Endothelial cell of umbilical vein (primary cell): ENCODE measurements around the gene NR3C1. TPM values are rescaled to one million over a fixed set of nuclear protein-coding genes. Genes with fewer than 3 reads are reported as not detected.

Experiments used
- BruUV-seq: library from RNA; stranded (reverse); fragments of 400-500 nt; replicated peaks from 2 replicates; lab custom pipeline; 2021; lab: Mats Ljungman, UMichigan
- CTCF ChIA-PET: fragments of 300-600, 350-600 bp; sonication (Branson Sonifier 250); formaldehyde crosslinking; loops from one replicate; lab custom pipeline; 2021; ENCODE audit warnings: antibody characterized with exemption, inconsistent platforms; lab: Charles Lee
- POLR2A ChIA-PET: fragments of 300-600, 350-600 bp; sonication (Branson Sonifier 250); formaldehyde crosslinking; loops from one replicate; lab custom pipeline; 2021; ENCODE audit warnings: antibody characterized with exemption, inconsistent platforms; lab: Charles Lee
- DNase-seq: peaks from one replicate; pipeline ENCODE4 v3.0.0-alpha.2; 2011; ENCODE audit warnings: low read depth, low spot score
- FAIRE-seq: peaks from 2 replicates; lab custom pipeline; 2011; peaks lifted over from hg19 to GRCh38; lab: Jason Lieb, UNC
- H2AFZ ChIP-seq: 2 replicates; pipeline ENCODE4 v1.6.0; 2012; ENCODE audit warnings: low read depth, low read length, control low read depth, inconsistent platforms
- H3K27ac ChIP-seq: 2 replicates; pipeline ENCODE4 v1.5.1; 2011; ENCODE audit warnings: low read depth, mild to moderate bottlenecking, control low read depth, low read length, moderate library complexity; ENCODE audit not compliant: insufficient read depth
- H3K27me3 ChIP-seq, 2 experiments: 2 replicates each; pipeline versions ENCODE4 v1.6.0 to v1.6.1; 2011; ENCODE audit warnings: low read length in 2 of 2, mixed read lengths in 1 of 2; ENCODE audit not compliant: control insufficient read depth in 2 of 2, insufficient read depth in 2 of 2
- H3K36me3 ChIP-seq, 2 experiments: 2 replicates in 1 of 2; 3 replicates in 1 of 2; pipeline ENCODE4 v1.5.1; 2011; ENCODE audit warnings: low read length in 2 of 2, mild to moderate bottlenecking in 1 of 2, moderate library complexity in 1 of 2; ENCODE audit not compliant: control insufficient read depth in 2 of 2, insufficient read depth in 2 of 2; ENCODE audit errors: extremely low read depth in 1 of 2
- H3K4me1 ChIP-seq: 3 replicates; pipeline ENCODE4 v1.5.1; 2011; ENCODE audit warnings: mild to moderate bottlenecking, low read length; ENCODE audit not compliant: control insufficient read depth, insufficient read depth; ENCODE audit errors: extremely low read depth
- H3K4me2 ChIP-seq: 2 replicates; pipeline ENCODE4 v1.6.1; 2011; ENCODE audit warnings: low read length, control low read depth, mixed read lengths; ENCODE audit not compliant: insufficient read depth
- H3K4me3 ChIP-seq, 3 experiments: fragments of 200-600 bp in 1 of 3; sonication (generic), shearing (Covaris generic) in 1 of 3; replicated peaks in 1 of 3; 2 replicates each; pipeline ENCODE4 v1.5.1; 2011 to 2016; ENCODE audit warnings: control low read depth in 3 of 3, low read length in 3 of 3, mild to moderate bottlenecking in 2 of 3, inconsistent platforms in 1 of 3, low read depth in 1 of 3, moderate library complexity in 1 of 3; ENCODE audit not compliant: insufficient read depth in 1 of 3
- H3K79me2 ChIP-seq: 2 replicates; pipeline ENCODE4 v1.6.0; 2012; ENCODE audit warnings: low read length, inconsistent platforms; ENCODE audit not compliant: control insufficient read depth, insufficient read depth
- H3K9ac ChIP-seq: replicated peaks from 2 replicates; pipeline ENCODE3; 2011; ENCODE audit warnings: low read length, control low read depth; ENCODE audit not compliant: insufficient read depth; ENCODE audit errors: extremely low read depth
- H3K9me1 ChIP-seq: replicated peaks from 3 replicates; pipeline ENCODE4 v1.6.0; 2011; ENCODE audit warnings: mild to moderate bottlenecking, low read length; ENCODE audit not compliant: control insufficient read depth, insufficient read depth; ENCODE audit errors: extremely low read depth
- H3K9me3 ChIP-seq: replicated peaks from 2 replicates; pipeline ENCODE4 v1.5.1; 2012; ENCODE audit warnings: low read length, inconsistent platforms; ENCODE audit not compliant: control insufficient read depth, insufficient read depth
- H4K20me1 ChIP-seq: replicated peaks from 2 replicates; pipeline ENCODE3; 2011; ENCODE audit warnings: mild to moderate bottlenecking, low read length; ENCODE audit not compliant: control insufficient read depth, insufficient read depth; ENCODE audit errors: extremely low read depth
- CTCF ChIP-seq, 2 donors: IDR thresholded peaks; 1 replicate in 1 of 2; 2 replicates in 1 of 2; pipeline ENCODE4 v1.5.1; 2011; ENCODE audit warnings: low read length in 2 of 2, mild to moderate bottlenecking in 2 of 2, moderate library complexity in 2 of 2, control low read depth in 1 of 2, inconsistent platforms in 1 of 2, low read depth in 1 of 2; ENCODE audit not compliant: insufficient read depth in 1 of 2; ENCODE audit errors: extremely low read depth in 1 of 2
- EZH2 ChIP-seq: IDR thresholded peaks from 2 replicates; pipeline ENCODE4 v1.6.1; 2012; ENCODE audit warnings: borderline replicate concordance, low read depth, mild to moderate bottlenecking, moderate library complexity, low read length, inconsistent platforms; ENCODE audit not compliant: severe bottlenecking
- FOS ChIP-seq: IDR thresholded peaks from 2 replicates; pipeline ENCODE4 v1.6.1; 2011; ENCODE audit warnings: mild to moderate bottlenecking, low read length, moderate library complexity, borderline replicate concordance; ENCODE audit not compliant: insufficient read depth
- GATA2 ChIP-seq: IDR thresholded peaks from 2 replicates; pipeline ENCODE4 v1.7.0; 2011; ENCODE audit warnings: low read depth, mild to moderate bottlenecking, moderate library complexity, mixed read lengths, low read length; ENCODE audit not compliant: insufficient read length, insufficient read depth
- MAX ChIP-seq: IDR thresholded peaks from 2 replicates; pipeline ENCODE4 v1.6.1; 2011; ENCODE audit not compliant: insufficient read depth, insufficient read length
- MYC ChIP-seq: IDR thresholded peaks from one replicate; pipeline ENCODE4 v1.6.1; 2011; ENCODE audit warnings: mild to moderate bottlenecking, low read depth, low read length
- POLR2A ChIP-seq: IDR thresholded peaks from 2 replicates; pipeline ENCODE4 v1.6.1; 2012; ENCODE audit warnings: low read depth, mild to moderate bottlenecking, control low read depth, low read length
- dilution Hi-C: fragments of 300-500 bp; cut with MboI; formaldehyde crosslinking; loops from one replicate; pipeline ENCODE4 v1.15.0; 2019; ENCODE audit warnings: low sequenced_read_pairs; ENCODE audit not compliant: extremely low pct_ligation_motif_present
- intact Hi-C: fragments of 100-400 bp; cut with micrococcal nuclease; formaldehyde crosslinking; loops from one replicate; pipeline ENCODE4 v1.10.0; 2022
- polyA plus RNA-seq, 4 experiments: library from polyadenylated mRNA; depleted of rRNA in 3 of 4; stranded (reverse) in 3 of 4; unstranded in 1 of 4; fragments of >200 nt; gene quantifications; 2 replicates each; pipeline versions ENCODE4 v1.2.1 to v1.2.3, GENCODE V29; 2011 to 2012; ENCODE audit warnings: missing spikeins in 1 of 4
- total RNA-seq: library from RNA; stranded (reverse); gene quantifications from 2 replicates; pipeline ENCODE4 v1.2.3, GENCODE V29; 2021

The NR3C1 gene
- total and polyA plus RNA-seq, 2 donors (not counting 3 experiments of a cell fraction or from before 2014, with no cell fraction given) = 4.1 to 17.0 TPM

GRCh38 chr5:143386725-143387124, 16.8 kb downstream of the NR3C1 start:
- peaks cover 54% of the 10 kb centered on the region for H3K79me2 ChIP-seq
- no peak overlapping the region for H3K9ac ChIP-seq
- no peaks in the 10 kb centered on the region for H3K27me3 ChIP-seq
- H3K36me3 ChIP-seq = no peaks in the 10 kb centered on the region
- DNase-seq = no peak
- H4K20me1 ChIP-seq = peaks cover 5% of the 10 kb centered on the region
- POLR2A ChIA-PET = no interaction called here
- dilution Hi-C loops (loop anchor here (25.0 kb wide), 1 partner anchor 174 kb away; no protein-coding TSS in a partner anchor), intact Hi-C loops (no loop called here)
- CTCF ChIA-PET = no interaction called here
- BruUV-seq = no TSS peak
- H2AFZ ChIP-seq = no peak overlapping the region
- FAIRE-seq = no peak
- no peak overlapping the region for H3K4me2 ChIP-seq
- H3K9me1 ChIP-seq = no peaks in the 10 kb centered on the region
- no peaks in the 10 kb centered on the region for H3K4me1 ChIP-seq
- H3K9me3 ChIP-seq = no peaks in the 10 kb centered on the region
- H3K4me3 ChIP-seq = no peak overlapping the region
- no peak for TF ChIP-seq MAX
- no peak for TF ChIP-seq EZH2
- no peak for TF ChIP-seq CTCF (IDR thresholded peaks at IDR 0.05; ENCODE audit: extremely low read depth in 1 of 2, insufficient read depth in 1 of 2, low read depth in 1 of 2, low read length in 2 of 2)
- TF ChIP-seq GATA2 = no peak
- TF ChIP-seq FOS = no peak
- TF ChIP-seq MYC = no peak
- TF ChIP-seq POLR2A = no peak
- H3K27ac ChIP-seq = no peak overlapping the region
